PC-9 (cell line): ENCODE results near the gene ARL8B. TPM values are rescaled to one million over a fixed set of nuclear protein-coding genes. Genes with fewer than 3 reads are reported as not detected.

Source experiments
- BruUV-seq: library from RNA; stranded (reverse); fragments of 400-500 nt; replicated peaks from 2 replicates; lab custom pipeline; 2021; lab: Mats Ljungman, UMichigan
- CTCF ChIA-PET: fragments of 300-600 bp; sonication (Branson Sonifier 250); formaldehyde crosslinking; loops from one replicate; lab custom pipeline; 2022; ENCODE audit warnings: antibody characterized with exemption; lab: Charles Lee
- POLR2A ChIA-PET: fragments of 300-600 bp; sonication (Branson Sonifier 250); formaldehyde crosslinking; loops from one replicate; lab custom pipeline; 2022; ENCODE audit warnings: antibody characterized with exemption; ENCODE audit not compliant: unreplicated experiment; lab: Charles Lee
- DNase-seq, 2 experiments: peaks; one replicate each; pipeline versions ENCODE4 v3.0.0 to v3.0.0-alpha.2; 2015 to 2022; ENCODE audit warnings: mixed read lengths in 1 of 2
- H2AFZ ChIP-seq: fragments of 200-600 bp; sonication (generic); 2 replicates; pipeline ENCODE4 v1.8.1; 2017; ENCODE audit warnings: antibody characterized with exemption
- H3F3A ChIP-seq: fragments of 200-600 bp; sonication (generic); 2 replicates; pipeline ENCODE4 v1.8.1; 2017; ENCODE audit warnings: antibody characterized with exemption, mild to moderate bottlenecking, low read depth; ENCODE audit not compliant: insufficient read depth
- H3K27ac ChIP-seq: fragments of 200-600 bp; sonication (generic); 2 replicates; pipeline ENCODE4 v1.6.1; 2016; ENCODE audit warnings: mixed run types
- H3K27me3 ChIP-seq: fragments of 200-600 bp; sonication (generic); 2 replicates; pipeline ENCODE4 v1.6.1; 2016; ENCODE audit warnings: low read depth, mixed run types; ENCODE audit not compliant: insufficient read depth
- H3K36me3 ChIP-seq: fragments of 200-600 bp; sonication (generic); 2 replicates; pipeline ENCODE4 v1.6.1; 2016; ENCODE audit warnings: low read depth, mixed run types
- H3K4me1 ChIP-seq: fragments of 200-600 bp; sonication (generic); replicated peaks from 2 replicates; pipeline ENCODE4 v1.6.1; 2016; ENCODE audit warnings: mixed run types; ENCODE audit not compliant: insufficient read depth
- H3K4me2 ChIP-seq: fragments of 200-600 bp; sonication (generic); 2 replicates; pipeline ENCODE4 v1.6.1; 2017; ENCODE audit warnings: mixed run types
- H3K4me3 ChIP-seq: fragments of 200-600 bp; sonication (generic); 2 replicates; pipeline ENCODE4 v1.6.1; 2016; ENCODE audit warnings: mixed run types
- H3K79me2 ChIP-seq: fragments of 200-600 bp; sonication (generic); 2 replicates; pipeline ENCODE4 v1.6.1; 2017; ENCODE audit warnings: low read depth, mixed run types
- H3K9me2 ChIP-seq: fragments of 200-600 bp; sonication (generic); 2 replicates; pipeline ENCODE4 v1.8.1; 2017; ENCODE audit warnings: mild to moderate bottlenecking; ENCODE audit not compliant: insufficient read depth
- H3K9me3 ChIP-seq: fragments of 200-600 bp; sonication (generic); 2 replicates; pipeline ENCODE4 v1.8.1; 2016; ENCODE audit warnings: low read depth; ENCODE audit not compliant: insufficient read depth
- H4K20me1 ChIP-seq: fragments of 200-600 bp; sonication (generic); 2 replicates; pipeline ENCODE4 v1.8.1; 2017; ENCODE audit not compliant: insufficient read depth
- EZH2 ChIP-seq: fragments of 200-600 bp; sonication (generic); IDR thresholded peaks from 2 replicates; pipeline ENCODE4 v1.8.0; 2017; ENCODE audit warnings: antibody characterized with exemption, low read depth
- intact Hi-C: fragments of 100-400 bp; cut with micrococcal nuclease; formaldehyde crosslinking; loops from one replicate; pipeline ENCODE4 v1.10.0; 2022; ENCODE audit not compliant: unreplicated experiment
- total RNA-seq: library from RNA; stranded (reverse); gene quantifications from 2 replicates; pipeline ENCODE4 v1.2.3, GENCODE V29; 2021
- TF ChIP-seq, protein P1 (sequence below): fragments of 200-600 bp; sonication (generic); conservative IDR thresholded peaks from 2 replicates; pipeline ENCODE4 v1.6.1; 2017; ENCODE audit warnings: mixed run types, antibody characterized with exemption, mild to moderate bottlenecking, moderate library complexity

The ARL8B gene
- total RNA-seq, 1 experiment from 2014 or later: 45.4 TPM

DNA sequence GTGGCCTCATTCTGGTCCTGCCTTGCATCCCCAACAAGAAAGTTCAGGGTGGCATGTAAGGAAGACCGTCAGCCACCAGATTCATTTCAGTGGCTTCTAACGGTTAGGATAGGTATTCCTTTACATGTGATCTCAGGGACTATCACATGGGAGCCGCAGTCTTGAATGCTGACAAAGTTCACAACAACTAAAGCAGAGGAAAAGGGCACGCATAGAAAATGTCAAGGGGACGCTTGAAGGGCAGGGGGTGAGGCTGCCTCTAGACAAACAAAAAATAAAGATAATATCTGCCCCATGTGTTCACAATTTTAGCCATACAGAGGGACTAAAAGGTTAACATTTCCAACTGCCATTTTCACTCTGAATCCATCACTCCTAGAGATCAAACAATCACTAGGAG lies 31.9 kb upstream of the ARL8B start:
- CTCF ChIA-PET: no interaction called here
- H3K27me3 ChIP-seq: no peaks in the 10 kb centered on the region
- no peak overlapping the region for H3K4me3 ChIP-seq
- no peaks in the 10 kb centered on the region for H4K20me1 ChIP-seq
- H3K27ac ChIP-seq: no peak overlapping the region
- H3K36me3 ChIP-seq: no peaks in the 10 kb centered on the region
- no peak overlapping the region for H2AFZ ChIP-seq
- DNase-seq: no peak
- intact Hi-C loops: no loop called here
- no peak overlapping the region for H3K4me2 ChIP-seq
- H3K79me2 ChIP-seq: no peaks in the 10 kb centered on the region
- TF ChIP-seq EZH2: no peak
- TF ChIP-seq, protein P1, sequence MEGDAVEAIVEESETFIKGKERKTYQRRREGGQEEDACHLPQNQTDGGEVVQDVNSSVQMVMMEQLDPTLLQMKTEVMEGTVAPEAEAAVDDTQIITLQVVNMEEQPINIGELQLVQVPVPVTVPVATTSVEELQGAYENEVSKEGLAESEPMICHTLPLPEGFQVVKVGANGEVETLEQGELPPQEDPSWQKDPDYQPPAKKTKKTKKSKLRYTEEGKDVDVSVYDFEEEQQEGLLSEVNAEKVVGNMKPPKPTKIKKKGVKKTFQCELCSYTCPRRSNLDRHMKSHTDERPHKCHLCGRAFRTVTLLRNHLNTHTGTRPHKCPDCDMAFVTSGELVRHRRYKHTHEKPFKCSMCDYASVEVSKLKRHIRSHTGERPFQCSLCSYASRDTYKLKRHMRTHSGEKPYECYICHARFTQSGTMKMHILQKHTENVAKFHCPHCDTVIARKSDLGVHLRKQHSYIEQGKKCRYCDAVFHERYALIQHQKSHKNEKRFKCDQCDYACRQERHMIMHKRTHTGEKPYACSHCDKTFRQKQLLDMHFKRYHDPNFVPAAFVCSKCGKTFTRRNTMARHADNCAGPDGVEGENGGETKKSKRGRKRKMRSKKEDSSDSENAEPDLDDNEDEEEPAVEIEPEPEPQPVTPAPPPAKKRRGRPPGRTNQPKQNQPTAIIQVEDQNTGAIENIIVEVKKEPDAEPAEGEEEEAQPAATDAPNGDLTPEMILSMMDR: no peak
- H3F3A ChIP-seq: no peaks in the 10 kb centered on the region
- H3K9me3 ChIP-seq: no peaks in the 10 kb centered on the region
- no peaks in the 10 kb centered on the region for H3K9me2 ChIP-seq
- BruUV-seq: no TSS peak
- POLR2A ChIA-PET: no interaction called here
- no peaks in the 10 kb centered on the region for H3K4me1 ChIP-seq

DNA sequence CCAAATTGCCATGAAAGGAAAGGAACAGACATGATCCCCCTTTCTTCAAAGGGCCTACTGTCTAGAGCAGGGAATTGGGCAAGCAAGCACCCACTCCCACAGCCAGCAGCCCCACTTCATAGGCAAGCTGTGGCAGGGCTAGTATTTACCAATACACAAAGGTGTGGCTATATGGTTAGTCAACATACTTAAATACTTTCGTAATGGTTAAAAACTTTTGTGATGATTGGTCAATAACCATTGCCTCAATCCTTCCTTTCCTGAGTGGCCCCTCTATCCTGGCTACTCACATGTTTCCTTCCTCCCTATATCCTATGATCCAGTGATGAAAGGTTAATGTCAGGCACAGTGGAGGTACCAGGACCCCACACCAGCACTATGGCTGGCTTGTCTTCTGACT lies 30.1 kb upstream of the ARL8B start:
- ChIA-PET CTCF (no interaction called here), POLR2A (no interaction called here)
- H3F3A ChIP-seq: no peaks in the 10 kb centered on the region
- no peaks in the 10 kb centered on the region for H3K9me3 ChIP-seq
- DNase-seq: peak in 1 of 2 experiments; percentile 59
- no TSS peak for BruUV-seq
- intact Hi-C loops: no loop called here
- H3K79me2 ChIP-seq: no peaks in the 10 kb centered on the region
- no peaks in the 10 kb centered on the region for H3K9me2 ChIP-seq
- no peaks in the 10 kb centered on the region for H3K4me1 ChIP-seq
- no peak overlapping the region for H2AFZ ChIP-seq
- H3K4me3 ChIP-seq: no peak overlapping the region
- H3K36me3 ChIP-seq: no peaks in the 10 kb centered on the region
- H3K27me3 ChIP-seq: no peaks in the 10 kb centered on the region
- TF ChIP-seq EZH2: no peak
- TF ChIP-seq, protein P1: no peak
- no peak overlapping the region for H3K4me2 ChIP-seq
- no peaks in the 10 kb centered on the region for H4K20me1 ChIP-seq
- no peak overlapping the region for H3K27ac ChIP-seq

DNA sequence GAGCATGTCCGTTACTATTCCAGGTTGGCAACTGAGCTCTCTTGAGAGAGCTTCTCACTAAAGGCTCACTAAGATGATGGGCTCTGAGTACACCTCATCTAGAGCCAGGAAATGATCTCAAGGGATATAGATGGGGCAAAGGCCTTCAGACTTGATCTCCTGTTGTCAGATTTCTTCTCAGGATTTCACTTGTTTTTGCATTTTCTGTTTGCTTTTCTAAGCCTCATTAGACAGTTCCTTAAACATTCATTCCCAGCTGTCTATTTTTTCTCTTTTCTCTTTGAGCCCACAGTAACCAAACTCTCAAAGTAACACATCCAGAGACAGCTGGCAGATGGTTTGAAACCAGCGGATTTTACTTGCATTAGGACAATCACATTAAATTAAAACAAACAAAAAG lies 28.4 kb upstream of the ARL8B start:
- Histone ChIP-seq H3F3A (no peaks in the 10 kb centered on the region), H3K36me3 (no peaks in the 10 kb centered on the region), H3K79me2 (no peaks in the 10 kb centered on the region), H4K20me1 (no peaks in the 10 kb centered on the region), H3K27me3 (no peaks in the 10 kb centered on the region), H3K27ac (no peak overlapping the region), H3K4me3 (no peak overlapping the region), H2AFZ (no peak overlapping the region), H3K4me1 (no peaks in the 10 kb centered on the region), H3K4me2 (no peak overlapping the region), H3K9me3 (no peaks in the 10 kb centered on the region), H3K9me2 (no peaks in the 10 kb centered on the region)
- intact Hi-C loops: no loop called here
- TF ChIP-seq, protein P1: no peak
- no peak for TF ChIP-seq EZH2
- ChIA-PET POLR2A (no interaction called here), CTCF (no interaction called here)
- no TSS peak for BruUV-seq
- no peak for DNase-seq
